H1 (cell line): Measurements from ENCODE around the gene ATXN7L3. TPM values are rescaled to one million over a fixed set of nuclear protein-coding genes. Genes with fewer than 3 reads are reported as not detected.

Source experiments
- CEBPB ChIP-seq: IDR thresholded peaks from 2 replicates; pipeline ENCODE4 v1.6.1; 2012; ENCODE audit warnings: low read depth, low read length
- CHD1 ChIP-seq: IDR thresholded peaks from 2 replicates; pipeline ENCODE4 v1.6.1; 2012; ENCODE audit warnings: low read depth, low read length, improper control_type of control experiment
- CHD7 ChIP-seq: fragments of 300-600 bp; sonication (generic); IDR thresholded peaks from 2 replicates; pipeline ENCODE4 v1.7.1; 2012; ENCODE audit warnings: low read length, moderate library complexity, mild to moderate bottlenecking, inconsistent platforms; ENCODE audit not compliant: insufficient replicate concordance
- CREB1 ChIP-seq: IDR thresholded peaks from 2 replicates; pipeline ENCODE4 v1.6.1; 2012; ENCODE audit warnings: inconsistent platforms
- PHF8 ChIP-seq: fragments of 200-600 bp; sonication (generic); conservative IDR thresholded peaks from 2 replicates; pipeline ENCODE4 v1.7.1; 2012; ENCODE audit warnings: low read depth, mild to moderate bottlenecking, inconsistent platforms, low read length, moderate library complexity
- POLR2AphosphoS5 ChIP-seq: IDR thresholded peaks from 2 replicates; pipeline ENCODE4 v1.6.1; 2011; ENCODE audit warnings: low read depth, low read length
- RBBP5 ChIP-seq: IDR thresholded peaks from 2 replicates; pipeline ENCODE4 v1.7.1; 2012; ENCODE audit warnings: low read depth, mild to moderate bottlenecking, inconsistent platforms, low read length, moderate library complexity, borderline replicate concordance
- SRF ChIP-seq: IDR thresholded peaks from 2 replicates; pipeline ENCODE4 v1.6.1; 2011; ENCODE audit warnings: mild to moderate bottlenecking, low read depth, low read length, moderate library complexity
- SUZ12 ChIP-seq: fragments of 200-600 bp; sonication (generic); IDR thresholded peaks from 2 replicates; pipeline ENCODE4 v1.6.1; 2012; ENCODE audit warnings: mild to moderate bottlenecking, inconsistent platforms, low read length, moderate library complexity, mixed read lengths
- TCF12 ChIP-seq: IDR thresholded peaks from 2 replicates; pipeline ENCODE4 v1.6.1; 2011; ENCODE audit warnings: low read depth, mild to moderate bottlenecking, low read length
- polyA plus RNA-seq, 7 experiments: library from polyadenylated mRNA; depleted of rRNA in 3 of 7; stranded (reverse) in 5 of 7; unstranded in 2 of 7; fragments of >200 nt in 5 of 7; fragments of 200-250 nt in 2 of 7; gene quantifications; 1 replicate in 5 of 7; 2 replicates in 1 of 7; 4 replicates in 1 of 7; pipeline versions ENCODE4 v1.2.1 to v1.2.3, GENCODE V29; 2011 to 2013; ENCODE audit warnings: missing spikeins in 2 of 7, mixed read lengths in 2 of 7
- total RNA-seq: library from RNA; stranded (reverse); fragmentation: NEBNext Ultra II Directional; extraction: Animal tissue kit (Norgen Biotek cat#: 25700); gene quantifications from 2 replicates; pipeline ENCODE4 v1.2.1, GENCODE V29; 2021

The ATXN7L3 gene
- total and polyA plus RNA-seq, 2 of the 8 experiments (the other 6 are each of a cell fraction or from before 2014, with no cell fraction given), result 53.7 to 103 TPM

GRCh38 chr17:44203731-44204440 lies 4.2 kb upstream of the ATXN7L3 start (continued):
- no peak for TF ChIP-seq CHD7
- TF ChIP-seq CHD1, result no peak
- TF ChIP-seq POLR2AphosphoS5, result 0 out of 2 replicates have a peak, but pooled peaks have one; percentile 2
- TF ChIP-seq SRF, result no peak
- no peak for TF ChIP-seq CREB1
- TF ChIP-seq TCF12, result no peak
- no peak for TF ChIP-seq RBBP5
- TF ChIP-seq PHF8, result no peak
- TF ChIP-seq CEBPB, result peak; percentile 98
- TF ChIP-seq SUZ12, result no peak
